ENCODE measurements around the gene SUSD3. TPM values are rescaled to one million over a fixed set of nuclear protein-coding genes. Genes with fewer than 3 reads are reported as not detected.
"Not testable (repeated sequence)": the region's sequence is repeated elsewhere in the genome, so short reads cannot be mapped to it uniquely, and the experiment has no call there.

The SUSD3 gene
- polyA plus RNA-seq, 1 experiment = 1.9 TPM

GRCh38 chr9:93012963-93013855 is 45.3 kb upstream of the SUSD3 start:
- Histone ChIP-seq H3K36me3 (ENCODE audit: control insufficient read depth, insufficient read depth, low read length) (no peaks in the 10 kb centered on the region), H3K4me3 (ENCODE audit: low read depth, low read length) (no peak overlapping the region), H3K27me3 (ENCODE audit: control insufficient read depth, insufficient read depth, low read length) (no peaks in the 10 kb centered on the region)
- TF ChIP-seq CTCF (IDR thresholded peaks at IDR 0.05; ENCODE audit: insufficient read depth, low read depth, low read length) = no peak
- POLR2A ChIA-PET = no interaction called here
- no peak for DNase-seq (ENCODE audit: low read depth)
- CTCF ChIA-PET = interaction anchor here (1.9 kb wide), 1 partner anchor 9 kb away, joined by 8 read pairs; no protein-coding TSS in a partner anchor

GRCh38 chr9:93013856-93014582 is 44.5 kb upstream of the SUSD3 start:
- no peak overlapping the region for H3K4me3 ChIP-seq (ENCODE audit: low read depth, low read length)
- CTCF ChIA-PET = interaction anchor here (1.9 kb wide), 1 partner anchor 10 kb away, joined by 8 read pairs; no protein-coding TSS in a partner anchor

GRCh38 chr9:93015190-93015589 is 43.3 kb upstream of the SUSD3 start:
- H3K36me3 ChIP-seq (ENCODE audit: control insufficient read depth, insufficient read depth, low read length); POLR2A ChIA-PET; H3K27me3 ChIP-seq (ENCODE audit: control insufficient read depth, insufficient read depth, low read length); DNase-seq (ENCODE audit: low read depth); H3K4me3 ChIP-seq (ENCODE audit: low read depth, low read length): not testable (repeated sequence)
- CTCF ChIA-PET = interaction anchor here (1.0 to 1.2 kb wide), 3 partner anchors 11 to 93 kb away, joined by 3 to 5 read pairs (median 3); no protein-coding TSS in a partner anchor

More at GRCh38 chr9:93013856-93014582, 44.5 kb upstream of the SUSD3 start:
- H3K36me3 ChIP-seq (ENCODE audit: control insufficient read depth, insufficient read depth, low read length) = no peaks in the 10 kb centered on the region
- POLR2A ChIA-PET = no interaction called here
- TF ChIP-seq CTCF (IDR thresholded peaks at IDR 0.05; ENCODE audit: insufficient read depth, low read depth, low read length) = no peak
- no peaks in the 10 kb centered on the region for H3K27me3 ChIP-seq (ENCODE audit: control insufficient read depth, insufficient read depth, low read length)
- DNase-seq (ENCODE audit: low read depth) = no peak

- CTCF ChIA-PET = interaction anchor here (1.2 to 2.1 kb wide), 2 partner anchors 9 to 12 kb away, joined by 3 to 6 read pairs; no protein-coding TSS in a partner anchor
Observed at GRCh38 chr9:93017621-93018020, 40.9 kb upstream of the SUSD3 start.

DNA sequence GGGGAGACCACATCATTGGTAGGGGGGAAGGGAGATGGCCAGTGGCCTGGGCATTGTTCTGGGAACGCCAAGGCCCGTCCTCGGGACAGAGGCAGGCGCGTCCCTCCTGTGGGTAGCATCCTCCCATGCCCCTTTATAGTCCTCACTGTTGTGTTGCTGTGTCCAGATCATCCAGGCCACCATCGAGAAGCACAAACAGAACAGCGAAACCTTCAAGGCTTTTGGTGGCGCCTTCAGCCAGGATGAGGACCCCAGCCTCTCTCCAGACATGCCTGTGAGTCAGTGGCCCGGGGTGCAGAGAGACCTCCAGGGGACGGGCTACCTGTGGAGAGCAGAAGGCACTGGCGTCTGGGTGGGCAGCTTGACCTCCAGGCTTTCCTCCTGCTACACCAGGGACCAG is 38.4 kb upstream of the SUSD3 start:
- CTCF ChIA-PET = no interaction called here
- no peak for DNase-seq (ENCODE audit: low read depth)

More at GRCh38 chr9:93017621-93018020, 40.9 kb upstream of the SUSD3 start:
- TF ChIP-seq CTCF (IDR thresholded peaks at IDR 0.05; ENCODE audit: insufficient read depth, low read depth, low read length) = no peak
- Histone ChIP-seq H3K4me3 (ENCODE audit: low read depth, low read length) (no peak overlapping the region), H3K27me3 (ENCODE audit: control insufficient read depth, insufficient read depth, low read length) (no peaks in the 10 kb centered on the region), H3K36me3 (ENCODE audit: control insufficient read depth, insufficient read depth, low read length) (no peaks in the 10 kb centered on the region)
- POLR2A ChIA-PET = no interaction called here
- no peak for DNase-seq (ENCODE audit: low read depth)

More for the DNA sequence above, 38.4 kb upstream of the SUSD3 start:
- POLR2A ChIA-PET = no interaction called here
- no peaks in the 10 kb centered on the region for H3K36me3 ChIP-seq (ENCODE audit: control insufficient read depth, insufficient read depth, low read length)
- no peak overlapping the region for H3K4me3 ChIP-seq (ENCODE audit: low read depth, low read length)
- no peak for TF ChIP-seq CTCF (IDR thresholded peaks at IDR 0.05; ENCODE audit: insufficient read depth, low read depth, low read length)
- H3K27me3 ChIP-seq (ENCODE audit: control insufficient read depth, insufficient read depth, low read length) = no peaks in the 10 kb centered on the region
